ENCODE results near the gene THAP4. TPM values are rescaled to one million over a fixed set of nuclear protein-coding genes. Genes with fewer than 3 reads are reported as not detected.

Gene THAP4
- total RNA-seq, 2 donors from 2014 or later, result 54.6 to 66.1 TPM

DNA sequence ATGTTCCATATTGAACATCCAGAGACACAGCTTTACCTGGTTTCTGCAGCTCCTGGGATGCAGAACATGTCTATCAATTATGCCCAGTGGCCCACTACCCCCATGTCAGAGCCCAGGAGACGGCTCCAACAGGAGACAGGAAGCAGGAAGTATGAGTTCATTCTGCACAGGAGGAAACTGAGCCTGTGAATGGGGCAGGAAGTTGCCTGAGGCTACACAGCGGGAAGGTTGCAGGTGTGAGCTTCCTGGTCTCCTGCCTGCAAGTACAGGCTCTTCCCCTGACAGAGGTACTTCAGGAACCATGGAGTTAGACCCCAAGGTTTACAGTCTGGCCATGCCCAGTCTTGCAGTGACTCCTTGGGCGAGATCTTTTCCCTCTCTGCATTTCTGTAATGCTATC lies 81.2 kb downstream of the THAP4 start:
- Histone ChIP-seq H3K4me1 (ENCODE audit: control insufficient read depth, insufficient read depth, low read length) (peaks cover 4% of the 10 kb centered on the region), H3K27ac (ENCODE audit: low read depth, low read length) (no peak overlapping the region), H3K4me3 (ENCODE audit: low read length) (no peak overlapping the region), H3K9me3 (ENCODE audit: control insufficient read depth, low read length) (peaks cover 14% of the 10 kb centered on the region), H3K9ac (ENCODE audit: extremely low read depth, low read length, poor library complexity, severe bottlenecking) (no peak overlapping the region), H3K27me3 (ENCODE audit: control insufficient read depth, insufficient read depth, low read length, poor library complexity, severe bottlenecking) (no peaks in the 10 kb centered on the region), H3K36me3 (ENCODE audit: control insufficient read depth, insufficient read depth, low read length) (no peaks in the 10 kb centered on the region)
- no peak for TF ChIP-seq CTCF (conservative IDR thresholded peaks at IDR 0.05)
- no peak overlapping the region for H3K4me3 Mint-ChIP-seq
- WGBS, 2 experiments (ENCODE audit: insufficient coverage in 1 of 2, insufficient read length in 1 of 2), result 65 to 71% methylated on average over 3 of the region's 3 CpGs
- peaks cover 20% of the 10 kb centered on the region for H3K9me3 Mint-ChIP-seq
- peaks cover 10% of the 10 kb centered on the region for H3K27me3 Mint-ChIP-seq (ENCODE audit: insufficient read depth)
- peak; percentile 58 for DNase-seq
- no peaks in the 10 kb centered on the region for H3K36me3 Mint-ChIP-seq (ENCODE audit: low read depth)
- H3K4me1 Mint-ChIP-seq, result peaks cover 3% of the 10 kb centered on the region
- H3K27ac Mint-ChIP-seq, result no peak overlapping the region

DNA sequence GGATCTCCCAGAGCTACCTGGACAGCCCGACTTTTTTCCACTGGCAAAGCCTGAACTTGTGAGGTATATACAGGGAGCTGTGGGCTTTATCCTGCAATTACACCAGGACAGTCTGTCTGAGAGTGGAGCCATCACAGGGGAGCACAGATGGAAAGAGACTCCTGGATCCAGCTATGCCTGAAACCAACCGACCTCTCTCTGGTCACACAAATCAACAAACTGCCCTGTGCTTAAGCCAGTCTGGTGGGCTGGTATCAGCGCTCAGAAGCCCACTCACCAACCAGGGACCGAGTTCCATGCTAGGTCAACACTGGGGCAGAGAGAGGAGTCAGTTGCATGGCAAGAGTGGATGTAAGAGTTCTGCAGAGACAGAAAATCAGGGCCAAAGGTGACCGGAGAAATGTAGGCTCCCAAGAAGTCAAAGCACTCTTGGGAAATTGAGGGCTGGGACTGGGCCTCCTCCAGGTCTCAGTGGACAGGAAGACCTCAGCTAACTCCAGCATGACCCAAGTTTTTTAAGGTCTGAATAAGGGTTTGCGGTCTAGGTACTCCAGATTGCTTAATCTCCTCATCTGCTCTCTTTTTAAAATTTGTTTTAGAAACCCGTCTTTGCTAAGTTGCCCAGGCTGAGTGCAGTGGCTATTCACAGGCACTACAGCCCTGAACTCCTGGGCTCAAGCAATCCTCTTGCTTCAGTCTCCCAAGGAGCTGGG lies 82.2 kb downstream of the THAP4 start:
- peaks cover 20% of the 10 kb centered on the region for H3K9me3 Mint-ChIP-seq
- 86 to 90% methylated on average over 6 to 7 of the region's 7 CpGs for WGBS, 2 experiments (ENCODE audit: insufficient coverage in 1 of 2, insufficient read length in 1 of 2)

GRCh38 chr2:241553981-241554380 lies 83.0 kb downstream of the THAP4 start:
- DNase-seq, result no peak
- H3K4me1 Mint-ChIP-seq, result no peaks in the 10 kb centered on the region
- no peak overlapping the region for H3K27ac Mint-ChIP-seq
- peaks cover 14% of the 10 kb centered on the region for H3K9me3 ChIP-seq (ENCODE audit: control insufficient read depth, low read length)
- no peak overlapping the region for H3K27ac ChIP-seq (ENCODE audit: low read depth, low read length)
- no peaks in the 10 kb centered on the region for H3K36me3 Mint-ChIP-seq (ENCODE audit: low read depth)
- H3K9ac ChIP-seq (ENCODE audit: extremely low read depth, low read length, poor library complexity, severe bottlenecking), result no peak overlapping the region
- no peak for TF ChIP-seq CTCF (conservative IDR thresholded peaks at IDR 0.05)
- WGBS, 2 experiments (ENCODE audit: insufficient coverage in 1 of 2, insufficient read length in 1 of 2), result 87 to 88% methylated on average over 5 to 6 of the region's 6 CpGs
- H3K27me3 ChIP-seq (ENCODE audit: control insufficient read depth, insufficient read depth, low read length, poor library complexity, severe bottlenecking), result no peaks in the 10 kb centered on the region
- no peak overlapping the region for H3K4me3 ChIP-seq (ENCODE audit: low read length)
- H3K4me3 Mint-ChIP-seq, result no peak overlapping the region
- H3K36me3 ChIP-seq (ENCODE audit: control insufficient read depth, insufficient read depth, low read length), result no peaks in the 10 kb centered on the region
- H3K4me1 ChIP-seq (ENCODE audit: control insufficient read depth, insufficient read depth, low read length), result no peaks in the 10 kb centered on the region
- peaks cover 10% of the 10 kb centered on the region for H3K27me3 Mint-ChIP-seq (ENCODE audit: insufficient read depth)
- peaks cover 20% of the 10 kb centered on the region for H3K9me3 Mint-ChIP-seq

More for the DNA sequence above, 82.2 kb downstream of the THAP4 start:
- peaks cover under 1% of the 10 kb centered on the region for H3K4me1 Mint-ChIP-seq
- Histone ChIP-seq H3K9ac (ENCODE audit: extremely low read depth, low read length, poor library complexity, severe bottlenecking) (no peak overlapping the region), H3K4me3 (ENCODE audit: low read length) (no peak overlapping the region), H3K27me3 (ENCODE audit: control insufficient read depth, insufficient read depth, low read length, poor library complexity, severe bottlenecking) (no peaks in the 10 kb centered on the region), H3K36me3 (ENCODE audit: control insufficient read depth, insufficient read depth, low read length) (no peaks in the 10 kb centered on the region), H3K4me1 (ENCODE audit: control insufficient read depth, insufficient read depth, low read length) (no peaks in the 10 kb centered on the region), H3K9me3 (ENCODE audit: control insufficient read depth, low read length) (peaks cover 14% of the 10 kb centered on the region), H3K27ac (ENCODE audit: low read depth, low read length) (no peak overlapping the region)
- peaks cover 10% of the 10 kb centered on the region for H3K27me3 Mint-ChIP-seq (ENCODE audit: insufficient read depth)
- no peak overlapping the region for H3K27ac Mint-ChIP-seq
- TF ChIP-seq CTCF (conservative IDR thresholded peaks at IDR 0.05), result no peak
- no peaks in the 10 kb centered on the region for H3K36me3 Mint-ChIP-seq (ENCODE audit: low read depth)
- DNase-seq, result no peak
- no peak overlapping the region for H3K4me3 Mint-ChIP-seq

Data from endodermal cell (in vitro differentiated cells).